Measurements from ENCODE around the gene NDST3.

Gene NDST3

DNA sequence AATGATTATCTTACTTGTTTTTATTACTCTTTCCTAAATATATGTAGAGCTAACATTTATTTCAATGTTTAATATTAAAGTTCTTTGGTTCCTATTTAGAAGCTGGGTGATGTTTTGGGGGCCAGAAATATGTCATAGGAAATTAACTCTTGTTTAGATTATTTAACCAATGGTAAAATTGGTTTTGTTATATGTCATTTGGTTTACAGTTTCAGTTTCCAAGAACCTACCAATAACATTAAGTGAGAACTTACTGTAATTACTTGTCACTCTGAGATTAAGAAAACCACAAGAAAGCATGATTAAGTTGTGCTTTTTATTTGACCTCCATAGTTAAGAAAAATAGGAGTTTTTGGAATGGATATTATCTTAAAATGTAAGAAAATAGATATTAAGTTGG lies 121.2 kb downstream of the NDST3 start:
- TF ChIP-seq, protein P1, sequence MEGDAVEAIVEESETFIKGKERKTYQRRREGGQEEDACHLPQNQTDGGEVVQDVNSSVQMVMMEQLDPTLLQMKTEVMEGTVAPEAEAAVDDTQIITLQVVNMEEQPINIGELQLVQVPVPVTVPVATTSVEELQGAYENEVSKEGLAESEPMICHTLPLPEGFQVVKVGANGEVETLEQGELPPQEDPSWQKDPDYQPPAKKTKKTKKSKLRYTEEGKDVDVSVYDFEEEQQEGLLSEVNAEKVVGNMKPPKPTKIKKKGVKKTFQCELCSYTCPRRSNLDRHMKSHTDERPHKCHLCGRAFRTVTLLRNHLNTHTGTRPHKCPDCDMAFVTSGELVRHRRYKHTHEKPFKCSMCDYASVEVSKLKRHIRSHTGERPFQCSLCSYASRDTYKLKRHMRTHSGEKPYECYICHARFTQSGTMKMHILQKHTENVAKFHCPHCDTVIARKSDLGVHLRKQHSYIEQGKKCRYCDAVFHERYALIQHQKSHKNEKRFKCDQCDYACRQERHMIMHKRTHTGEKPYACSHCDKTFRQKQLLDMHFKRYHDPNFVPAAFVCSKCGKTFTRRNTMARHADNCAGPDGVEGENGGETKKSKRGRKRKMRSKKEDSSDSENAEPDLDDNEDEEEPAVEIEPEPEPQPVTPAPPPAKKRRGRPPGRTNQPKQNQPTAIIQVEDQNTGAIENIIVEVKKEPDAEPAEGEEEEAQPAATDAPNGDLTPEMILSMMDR (conservative IDR thresholded peaks at IDR 0.05; ENCODE audit: control insufficient read depth, insufficient read depth, low read depth, low read length), result no peak
- H3K4me3 ChIP-seq (ENCODE audit: control insufficient read depth, low read depth, low read length), result no peak overlapping the region
- no peak for DNase-seq (ENCODE audit: low read depth)

DNA sequence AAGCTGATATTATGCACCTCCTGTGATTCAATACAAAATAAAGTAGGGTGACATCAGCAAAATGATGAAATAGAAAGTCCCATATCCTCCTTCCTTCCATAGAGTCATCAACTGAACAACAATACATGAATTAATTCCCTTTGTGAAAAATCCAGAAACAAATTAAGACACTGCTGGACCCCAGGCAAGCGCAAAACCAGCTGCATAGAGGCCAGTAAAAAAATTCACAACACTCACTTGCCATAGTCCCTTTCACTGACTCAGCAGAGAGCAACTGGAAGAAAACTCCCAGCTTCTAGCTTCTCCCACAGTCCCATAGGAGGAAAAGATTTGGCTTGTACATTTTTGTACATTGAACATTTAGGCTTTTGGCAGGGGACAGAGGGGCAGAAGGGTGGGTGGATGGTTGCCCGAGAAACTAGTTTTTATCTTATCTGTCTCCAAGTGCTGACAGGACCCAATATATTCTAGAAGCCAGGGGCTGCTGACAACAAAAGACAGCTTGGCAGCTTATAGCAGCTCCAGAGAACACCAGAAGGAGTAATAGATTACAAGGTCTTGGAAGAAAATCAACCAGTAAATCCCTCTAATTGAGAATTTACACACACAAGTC lies 124.6 kb downstream of the NDST3 start:
- no peak overlapping the region for H3K4me3 ChIP-seq (ENCODE audit: control insufficient read depth, low read depth, low read length)
- TF ChIP-seq, protein P1 (conservative IDR thresholded peaks at IDR 0.05; ENCODE audit: control insufficient read depth, insufficient read depth, low read depth, low read length), result no peak
- DNase-seq (ENCODE audit: low read depth), result no peak

DNA sequence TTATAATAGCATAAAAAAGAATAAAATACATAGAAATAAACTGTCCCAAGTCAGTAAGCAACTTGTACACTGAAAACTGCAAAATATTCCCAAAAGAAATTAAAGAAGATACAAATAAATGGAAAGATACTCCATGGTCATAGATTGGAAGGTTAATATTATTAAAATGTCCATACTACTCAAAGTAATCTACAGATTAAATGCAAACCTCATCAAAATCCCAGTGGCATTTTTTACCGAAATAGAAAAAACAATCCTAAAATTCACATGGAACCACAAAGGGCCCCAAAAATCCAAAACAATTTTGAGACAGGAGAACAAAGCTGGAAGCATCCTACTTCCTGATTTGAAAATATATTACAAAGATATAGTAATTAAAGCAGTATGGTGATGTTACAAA lies 133.0 kb downstream of the NDST3 start:
- no peak overlapping the region for H3K4me3 ChIP-seq (ENCODE audit: control insufficient read depth, low read depth, low read length)
- TF ChIP-seq, protein P1 (conservative IDR thresholded peaks at IDR 0.05; ENCODE audit: control insufficient read depth, insufficient read depth, low read depth, low read length), result no peak
- no peak for DNase-seq (ENCODE audit: low read depth)

DNA sequence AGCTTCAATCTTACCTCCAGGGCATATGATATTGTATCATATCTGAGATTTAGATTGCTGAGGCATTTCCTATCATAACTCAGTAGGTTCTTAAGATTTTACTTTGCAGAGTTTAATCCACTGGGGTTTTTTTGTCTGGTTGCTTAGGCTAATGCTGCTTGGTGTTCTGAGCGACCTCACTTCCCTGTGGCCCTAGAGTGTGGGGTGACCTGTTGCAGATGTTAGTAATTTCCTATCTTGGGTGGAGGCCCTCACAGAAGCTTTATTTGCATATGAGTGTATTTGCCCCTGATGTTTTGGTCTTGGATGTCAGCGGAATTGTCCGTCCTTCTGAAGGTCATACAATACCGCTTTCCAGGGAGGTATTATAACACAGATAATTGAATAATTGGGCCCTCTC lies 137.1 kb downstream of the NDST3 start:
- TF ChIP-seq, protein P1 (conservative IDR thresholded peaks at IDR 0.05; ENCODE audit: control insufficient read depth, insufficient read depth, low read depth, low read length), result no peak
- DNase-seq (ENCODE audit: low read depth), result peak; percentile 22

DNA sequence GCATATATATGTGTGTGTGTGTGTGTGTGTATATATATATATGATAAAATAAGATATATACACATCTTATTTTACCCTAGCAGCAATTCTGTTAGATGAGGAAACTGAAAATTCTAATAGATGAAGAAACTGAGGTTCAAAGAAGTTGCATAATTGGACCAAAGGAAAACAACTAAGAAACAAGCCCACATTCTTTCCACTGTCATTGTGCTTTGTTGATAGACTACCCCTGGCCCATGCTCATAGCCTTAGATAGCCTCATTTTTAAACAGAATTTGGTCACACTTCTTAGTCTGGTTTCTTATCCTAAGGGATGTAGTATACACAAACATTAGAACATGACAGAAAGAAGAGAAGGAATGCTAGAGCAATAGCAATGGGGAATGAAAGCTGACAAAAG lies 138.8 kb downstream of the NDST3 start:
- TF ChIP-seq, protein P1 (conservative IDR thresholded peaks at IDR 0.05; ENCODE audit: control insufficient read depth, insufficient read depth, low read depth, low read length), result no peak
- no peak overlapping the region for H3K4me3 ChIP-seq (ENCODE audit: control insufficient read depth, low read depth, low read length)
- DNase-seq (ENCODE audit: low read depth), result no peak

More for the DNA sequence above, 137.1 kb downstream of the NDST3 start:
- no peak overlapping the region for H3K4me3 ChIP-seq (ENCODE audit: control insufficient read depth, low read depth, low read length)

DNA sequence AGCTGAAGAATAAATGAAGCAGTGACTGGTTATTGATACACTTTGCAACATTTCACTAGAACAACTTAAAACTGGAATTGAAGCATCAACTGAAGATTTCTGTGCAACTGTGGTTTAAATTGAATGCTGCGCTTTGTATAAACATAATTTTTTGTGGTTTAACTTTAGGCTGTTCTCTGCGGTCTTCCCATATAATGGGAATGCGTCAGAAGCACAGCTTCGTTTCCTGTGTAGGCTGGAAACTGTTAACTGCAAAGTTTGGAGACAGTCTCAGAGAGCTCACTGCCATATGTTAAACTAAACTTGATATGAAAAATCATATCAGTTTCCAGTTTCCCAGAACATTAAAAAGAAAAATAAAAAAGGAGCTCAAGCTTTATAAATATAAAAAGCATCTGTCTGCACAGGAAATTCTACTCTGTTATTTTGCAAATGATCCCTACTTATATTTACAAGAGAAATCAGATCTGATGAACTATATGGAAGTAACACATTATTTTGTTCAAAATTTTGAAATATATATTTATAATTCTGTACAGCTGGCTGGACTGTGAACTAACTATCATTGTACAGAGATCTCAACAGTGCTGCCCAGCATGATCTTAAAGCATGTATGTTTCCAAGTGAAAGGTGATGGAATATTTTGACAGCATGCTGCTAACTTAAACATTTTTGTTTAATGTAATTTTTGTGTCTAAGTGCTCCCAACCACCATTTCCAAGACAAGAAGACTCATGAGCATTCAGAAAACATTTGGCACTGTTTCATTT lies 139.9 kb downstream of the NDST3 start:
- no peak overlapping the region for H3K4me3 ChIP-seq (ENCODE audit: control insufficient read depth, low read depth, low read length)
- TF ChIP-seq, protein P1 (conservative IDR thresholded peaks at IDR 0.05; ENCODE audit: control insufficient read depth, insufficient read depth, low read depth, low read length), result no peak
- DNase-seq (ENCODE audit: low read depth), result peak; percentile 89

Measured in fibroblast of mammary gland (primary cell).